Measurements from ENCODE around the gene DGKI.

Gene DGKI

DNA sequence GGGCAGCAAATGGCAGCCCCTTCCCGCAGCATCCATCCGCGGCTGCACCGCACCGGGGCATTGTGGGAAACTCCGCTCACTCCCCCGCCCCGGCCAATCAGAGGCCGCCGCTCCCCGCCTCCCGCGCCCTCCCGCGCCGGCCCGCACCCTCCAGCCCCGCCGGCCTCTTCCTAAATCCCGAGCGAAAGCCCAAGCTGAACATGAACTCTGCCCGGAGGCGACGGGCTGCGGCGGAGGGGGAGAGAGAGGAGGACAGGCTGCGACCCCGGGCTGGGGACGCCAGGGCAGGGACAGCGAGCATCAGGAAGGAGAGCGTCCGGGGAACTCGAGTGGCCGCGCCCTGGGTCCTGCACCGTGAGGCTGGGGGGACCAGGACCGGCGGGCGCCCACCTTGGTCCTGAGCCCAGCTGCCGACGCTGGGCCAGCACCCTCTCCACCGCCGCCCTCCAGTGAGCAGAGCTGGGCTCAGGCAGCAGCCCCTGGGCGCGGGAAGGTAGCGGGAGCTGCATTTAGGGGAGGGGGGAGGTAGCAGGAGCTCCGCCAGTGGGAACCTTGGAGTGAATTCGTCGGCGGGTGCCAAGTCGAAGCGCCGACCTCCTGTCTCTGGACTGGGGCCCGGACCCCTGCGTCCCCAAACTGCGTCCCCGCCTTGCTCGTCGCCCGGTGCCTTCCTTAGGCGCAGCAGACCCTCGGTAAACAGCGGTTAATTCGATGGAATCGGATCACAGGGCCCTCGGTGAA lies at the start of gene DGKI:
TSS of gene DGKI (minus strand) at position 148 of the 741 bp plus-strand sequence.
- ATAC-seq: no peak

DNA sequence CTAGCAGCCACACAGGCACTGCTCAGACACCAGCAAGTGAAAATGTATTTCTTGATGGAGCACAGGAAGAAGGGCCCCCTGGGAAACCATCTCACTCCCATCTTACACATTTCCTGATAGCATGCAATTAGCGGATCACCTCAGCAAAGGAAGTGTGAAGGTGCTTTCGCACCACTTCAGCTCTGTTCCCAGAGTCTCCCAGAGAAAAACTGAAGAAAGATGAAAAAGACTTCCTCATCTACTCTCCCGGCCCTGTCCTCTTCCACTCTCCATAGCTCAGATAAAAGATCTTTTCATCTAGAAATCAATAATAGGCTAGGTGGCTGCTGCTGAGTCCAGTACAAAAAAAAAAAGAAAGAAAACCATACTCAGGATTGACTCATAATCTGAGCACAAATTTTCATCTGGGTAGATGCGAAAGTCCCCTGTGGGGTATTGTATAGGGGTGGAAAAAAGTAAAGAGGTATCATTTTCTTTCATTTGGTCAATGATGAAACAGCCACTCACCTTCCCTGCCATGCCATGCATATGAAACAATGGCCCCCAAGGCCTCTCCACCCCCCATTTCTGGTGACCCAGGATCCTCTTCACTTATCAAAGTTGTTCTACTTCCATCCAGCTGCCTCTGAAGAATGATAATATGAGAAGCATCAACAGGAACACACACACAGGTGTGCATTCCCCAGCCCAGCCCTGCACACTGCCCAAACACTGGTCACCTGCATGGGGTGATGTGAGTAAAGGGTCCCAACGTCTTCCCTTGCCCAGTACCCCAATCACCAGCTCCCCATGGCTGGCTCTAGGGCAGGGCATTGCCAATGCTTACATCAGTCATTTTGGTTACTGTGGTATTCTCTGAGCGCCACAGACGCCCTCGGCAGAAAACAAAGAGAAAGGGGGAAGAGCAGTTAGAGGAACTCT lies 48.8 kb upstream of the DGKI start:
- peak; percentile 59 to 68 for ATAC-seq

DNA sequence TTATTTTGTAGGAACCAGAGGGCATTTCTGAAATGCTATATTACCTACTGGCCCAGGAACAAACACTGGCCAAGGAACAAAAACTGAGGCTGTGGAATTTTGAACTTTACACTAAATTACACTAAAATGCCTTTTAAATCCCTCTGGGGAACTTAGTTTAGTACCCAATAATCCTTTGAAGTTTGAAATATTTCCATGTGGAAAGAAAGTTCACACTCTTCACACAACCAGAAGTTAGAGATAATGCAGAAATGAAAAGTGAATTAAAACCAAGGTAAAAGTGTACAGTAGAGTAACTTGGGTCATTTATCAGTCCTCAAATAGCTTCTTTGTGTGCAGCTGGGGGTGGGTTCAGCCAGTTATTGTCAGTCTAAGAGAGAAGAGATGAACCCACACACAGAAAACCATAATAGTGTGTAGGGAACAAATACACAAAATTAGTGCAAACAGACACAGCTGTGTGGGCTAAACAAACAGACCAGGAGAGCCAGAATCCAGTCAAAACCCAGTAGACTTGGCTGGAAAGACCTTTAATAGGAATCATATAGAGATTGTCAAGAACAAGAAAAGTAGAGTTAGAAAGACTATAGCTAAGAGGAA lies 46.5 kb upstream of the DGKI start:
- ATAC-seq: no peak

DNA sequence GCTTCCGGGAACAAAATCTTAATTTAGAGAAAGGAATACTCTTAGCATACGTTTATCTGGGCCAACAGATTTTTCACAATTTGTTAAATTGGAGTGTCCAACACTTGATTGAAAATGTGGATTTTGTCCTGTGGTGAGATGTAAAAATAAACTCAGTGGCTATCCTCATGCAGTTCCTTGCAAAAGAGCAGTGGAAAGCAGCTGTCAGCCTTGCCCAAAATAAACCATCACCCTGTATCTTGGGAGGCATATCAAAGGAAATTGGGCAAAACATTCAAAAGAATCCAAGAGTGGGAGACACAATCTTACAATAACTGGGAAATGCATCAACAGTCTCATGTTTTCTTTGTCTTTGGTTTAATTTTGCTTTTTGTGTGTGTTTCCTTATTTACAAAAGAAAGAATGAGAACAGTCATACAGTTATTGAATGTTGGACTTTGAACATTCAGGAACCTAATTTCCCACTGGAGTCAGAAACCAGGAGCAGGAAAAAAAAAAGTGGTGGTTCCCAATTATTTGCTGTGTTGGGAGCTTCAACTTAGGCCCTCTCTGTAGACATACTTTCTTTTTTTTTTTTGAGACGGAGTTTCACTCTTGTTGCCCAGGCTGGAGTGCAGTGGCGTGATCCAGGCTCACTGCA lies 44.4 kb upstream of the DGKI start:
- ATAC-seq: no peak

DNA sequence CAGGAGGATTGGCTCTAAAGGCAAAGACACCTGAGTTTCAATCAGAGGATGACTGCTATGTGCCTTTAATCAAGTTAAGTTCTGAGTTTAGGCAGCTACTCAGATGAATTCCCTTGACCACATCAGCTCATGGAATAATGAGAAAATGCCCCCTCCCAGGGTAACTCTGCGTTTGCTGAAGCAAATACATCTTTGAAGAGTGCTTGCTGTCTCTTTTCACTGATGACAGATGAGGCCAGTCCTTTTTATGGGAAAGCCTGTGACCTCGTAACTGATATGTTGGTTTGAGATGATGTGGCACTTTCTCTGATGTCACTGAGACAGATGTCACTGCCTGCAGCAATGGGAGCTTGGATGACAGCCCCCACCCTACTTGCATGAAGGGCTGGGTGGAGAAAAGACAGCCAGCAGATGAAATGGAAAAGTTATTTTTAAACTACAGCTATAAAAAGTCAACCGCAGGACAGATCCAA lies 43.7 kb upstream of the DGKI start:
- no peak for ATAC-seq

DNA sequence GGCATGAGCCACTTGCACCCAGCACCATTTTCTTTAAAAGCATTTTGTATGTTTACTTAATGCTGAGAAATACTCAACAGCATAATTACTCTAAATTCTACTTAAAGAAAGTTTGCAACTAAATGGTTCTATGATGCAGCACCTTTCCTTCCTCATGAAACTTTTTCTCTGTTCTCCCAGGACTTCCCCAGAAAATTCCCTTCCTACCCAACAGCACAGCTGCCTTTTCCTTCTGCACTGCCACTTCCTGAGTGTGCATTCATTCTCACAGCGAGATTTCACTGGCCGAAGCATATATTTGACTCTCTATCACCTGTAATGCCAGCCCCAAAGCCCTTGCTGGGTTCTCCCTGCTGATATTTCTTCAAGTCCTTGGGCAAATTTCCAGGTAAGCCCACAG lies 41.5 kb upstream of the DGKI start:
- no peak for ATAC-seq

DNA sequence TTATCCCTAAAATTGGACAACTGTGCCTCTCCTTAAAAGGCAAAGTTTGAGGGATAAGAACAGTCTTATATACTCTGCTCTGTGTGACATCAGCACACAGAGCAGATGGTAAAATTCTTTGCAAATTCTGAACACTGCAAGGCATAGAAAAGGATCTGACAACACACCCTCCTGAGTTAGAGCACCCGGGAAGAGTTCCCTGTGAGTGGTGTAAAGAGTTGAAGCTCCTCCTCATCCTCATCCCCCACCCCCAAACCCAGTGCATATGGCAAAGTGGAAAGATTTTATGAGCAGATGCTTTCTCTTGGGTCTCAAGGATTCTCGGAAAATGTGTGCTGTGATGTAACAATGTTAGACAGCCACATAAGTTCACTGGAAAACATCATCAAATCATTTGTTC lies 40.0 kb upstream of the DGKI start:
- ATAC-seq: no peak

DNA sequence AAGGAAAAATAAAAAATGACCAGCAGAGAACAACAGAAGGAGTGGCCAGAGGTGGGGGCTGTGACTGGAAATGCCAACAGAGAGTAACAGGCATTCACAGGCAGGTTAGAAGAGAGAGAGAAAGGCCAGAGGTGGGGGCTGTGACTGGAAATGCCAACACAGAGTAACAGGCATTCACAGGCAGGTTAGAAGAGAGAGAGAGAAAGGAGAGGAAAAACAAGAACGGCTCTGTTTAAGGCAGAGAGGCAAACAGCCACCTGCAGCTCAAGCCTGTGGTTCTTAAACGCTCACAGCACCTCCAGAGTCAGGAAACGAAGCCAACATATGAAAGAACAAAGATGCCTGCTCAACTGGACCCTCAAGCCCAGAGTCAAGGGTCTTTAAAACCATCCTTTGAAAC lies 39.5 kb upstream of the DGKI start:
- no peak for ATAC-seq

DNA sequence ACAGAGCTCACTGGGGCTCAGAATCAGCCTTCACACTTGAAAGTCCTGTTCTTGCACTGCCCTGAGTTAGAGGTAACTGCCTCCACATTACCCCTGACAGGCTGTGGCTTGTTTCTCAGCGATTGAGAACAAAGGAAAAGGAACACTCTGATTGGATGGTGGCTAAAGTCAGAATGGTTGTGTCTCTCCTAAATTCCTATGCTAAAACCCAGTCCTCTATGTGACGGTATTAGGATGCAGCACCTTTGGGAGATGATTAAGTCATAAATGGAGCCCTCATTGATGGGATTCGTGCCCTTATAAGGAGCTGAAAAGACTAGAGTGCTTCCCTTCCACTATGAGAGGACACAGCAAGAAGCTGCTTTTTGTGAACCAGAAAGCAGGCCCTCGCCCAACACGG lies 38.9 kb upstream of the DGKI start:
- ATAC-seq: no peak

DNA sequence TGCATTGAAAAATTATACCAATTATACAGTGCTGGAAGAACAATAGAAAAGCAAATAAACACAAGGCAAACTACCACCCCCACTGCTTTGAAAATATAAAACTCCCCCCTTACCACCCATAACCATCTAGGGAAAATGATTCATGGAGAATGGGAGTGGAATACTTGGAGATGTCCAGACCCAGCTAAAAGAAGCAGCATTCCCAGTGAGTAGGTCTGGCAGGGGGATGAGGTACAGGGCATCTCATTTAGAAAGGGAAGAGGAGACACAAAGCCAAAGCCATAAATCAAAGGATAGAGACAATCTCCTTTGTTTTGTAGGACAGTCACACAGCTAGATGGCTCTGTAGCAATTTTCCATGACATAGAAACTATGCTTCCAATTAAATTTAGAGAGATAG lies 36.0 kb upstream of the DGKI start:
- ATAC-seq: no peak

DNA sequence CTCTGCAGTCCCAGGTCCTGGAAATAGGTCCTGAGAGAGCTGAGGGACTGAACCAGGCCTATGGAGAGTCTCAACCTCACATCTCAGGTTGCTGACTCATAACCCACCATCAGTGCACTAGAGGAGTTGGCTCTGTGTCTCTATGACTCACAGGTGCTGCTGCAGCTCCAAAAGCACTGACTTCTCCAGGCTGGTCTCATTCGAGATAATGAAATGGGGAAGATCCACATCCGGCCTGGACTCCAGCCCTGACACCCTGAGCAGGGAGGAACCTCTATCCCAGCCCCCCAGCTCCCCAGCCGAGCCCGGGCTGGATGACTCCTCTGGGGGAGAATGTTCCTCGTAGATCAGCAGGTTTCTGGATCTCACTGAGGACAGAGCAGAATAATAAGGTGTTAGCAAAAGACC lies 35.5 kb upstream of the DGKI start:
- ATAC-seq: peak; percentile 86 to 94

DNA sequence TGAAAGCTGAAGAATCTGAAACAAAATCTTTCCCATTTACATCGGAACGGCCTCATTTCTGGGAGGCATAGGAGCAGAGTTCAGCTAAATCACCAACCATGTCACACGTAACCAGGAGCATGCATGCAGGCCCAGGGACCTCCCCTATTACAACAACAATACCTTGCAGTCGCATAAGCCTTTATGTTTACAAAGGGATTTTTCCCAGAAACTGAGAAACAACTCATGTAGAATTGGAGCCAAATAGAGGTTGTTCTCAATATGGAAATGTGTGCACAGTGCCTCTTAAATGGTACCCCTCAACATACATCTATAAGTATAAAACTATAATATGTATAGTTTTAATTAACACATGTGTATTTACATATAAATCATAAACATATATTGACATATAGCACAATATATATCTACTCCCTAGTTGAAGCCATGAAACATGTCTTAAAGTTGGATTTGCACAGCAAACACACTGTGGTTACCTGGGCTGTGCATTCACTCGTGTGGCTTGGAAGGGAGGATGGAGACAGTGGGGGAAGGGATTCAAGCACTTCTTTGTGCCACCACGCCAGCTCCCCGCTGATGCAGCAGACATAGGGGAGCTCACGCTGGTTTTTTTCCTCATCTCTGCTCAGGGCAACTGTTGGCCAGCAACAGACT lies 35.0 kb upstream of the DGKI start:
- no peak for ATAC-seq

DNA sequence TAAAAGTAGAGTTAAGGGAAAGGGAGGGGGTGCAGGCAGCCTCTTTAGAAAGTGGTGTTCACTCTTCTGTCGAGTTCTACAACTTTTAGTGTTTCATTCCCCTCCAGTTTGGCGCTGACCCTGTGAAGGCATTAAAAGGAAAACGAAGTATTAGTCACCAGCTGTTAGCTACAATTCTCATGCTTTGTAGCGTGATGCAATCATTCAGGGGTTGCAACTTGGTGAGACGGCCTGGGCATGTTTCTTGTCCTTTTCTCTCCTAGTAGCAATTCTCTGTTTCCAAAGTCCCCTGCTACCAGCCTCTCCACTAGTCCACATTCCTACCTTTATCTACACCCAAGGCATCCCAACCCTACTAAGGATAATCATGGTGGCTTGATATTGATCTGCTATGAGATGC lies 33.7 kb upstream of the DGKI start:
- ATAC-seq: no peak

DNA sequence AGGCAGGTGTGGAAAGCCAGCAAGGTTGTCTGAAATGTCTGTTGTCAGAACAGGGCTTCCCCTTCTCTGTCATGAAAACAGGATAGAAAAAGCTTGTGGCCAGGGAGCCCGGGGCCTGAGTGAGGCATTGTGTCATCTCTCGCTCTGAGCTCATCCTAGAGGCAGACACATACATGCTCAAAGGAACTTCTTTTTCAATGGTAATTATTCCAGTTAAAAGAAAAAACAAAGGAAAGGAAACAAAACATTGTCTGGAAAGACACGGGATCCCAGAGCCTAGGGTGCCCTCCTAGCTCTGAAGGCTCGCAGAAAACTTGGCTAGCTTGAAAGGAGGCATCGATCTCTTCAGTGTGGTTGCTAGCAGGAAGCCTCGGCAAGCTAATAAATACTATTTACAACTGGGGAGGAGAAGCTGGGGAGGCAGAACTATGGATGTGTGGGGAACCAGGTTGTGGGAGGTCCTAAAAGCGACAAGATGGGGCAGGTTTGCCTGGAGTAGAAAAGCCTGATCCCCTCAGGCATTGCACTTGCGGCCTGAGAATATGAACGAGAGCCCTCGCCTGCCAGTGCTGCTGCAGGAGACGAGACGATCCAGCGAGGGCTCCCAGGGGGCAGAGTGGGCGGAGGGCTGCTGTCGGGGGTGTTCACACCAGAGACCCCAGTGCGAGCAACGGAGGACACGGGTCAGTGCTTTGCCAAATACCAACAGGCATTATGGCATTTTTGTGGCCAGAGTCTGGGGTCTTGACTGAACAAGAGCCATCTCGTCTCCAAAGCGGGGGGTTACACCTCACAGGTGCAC lies 32.8 kb upstream of the DGKI start:
- ATAC-seq: no peak

DNA sequence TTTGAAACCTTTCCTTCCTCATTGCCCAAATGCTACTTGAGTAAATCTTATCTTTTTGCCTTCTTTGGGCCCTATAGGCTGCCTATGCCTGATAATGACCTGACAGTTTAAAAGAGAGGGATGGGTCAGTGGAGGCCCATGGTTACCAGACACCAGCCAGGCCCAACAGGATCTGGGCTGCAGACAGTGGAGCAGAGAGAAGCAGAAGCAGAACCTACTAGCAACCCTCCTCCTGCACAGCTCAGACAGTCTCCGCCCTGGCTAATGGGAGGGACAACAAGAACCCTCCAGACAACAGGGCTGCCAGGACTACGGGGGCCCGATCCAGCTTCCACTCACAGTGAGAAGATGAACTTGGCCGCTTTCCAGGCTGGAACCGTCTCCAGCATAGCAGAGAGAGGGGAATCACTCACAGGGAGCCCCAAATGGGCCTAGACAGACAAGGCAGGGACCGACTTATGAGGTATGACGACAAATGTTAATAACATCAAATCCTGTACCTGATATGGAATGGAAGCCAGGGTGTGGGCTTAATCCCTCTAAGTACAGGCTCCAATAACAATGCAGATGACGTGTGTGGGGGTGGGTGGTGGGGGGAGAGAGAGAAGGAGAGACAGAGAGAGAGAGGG lies 31.7 kb upstream of the DGKI start:
- ATAC-seq: no peak

DNA sequence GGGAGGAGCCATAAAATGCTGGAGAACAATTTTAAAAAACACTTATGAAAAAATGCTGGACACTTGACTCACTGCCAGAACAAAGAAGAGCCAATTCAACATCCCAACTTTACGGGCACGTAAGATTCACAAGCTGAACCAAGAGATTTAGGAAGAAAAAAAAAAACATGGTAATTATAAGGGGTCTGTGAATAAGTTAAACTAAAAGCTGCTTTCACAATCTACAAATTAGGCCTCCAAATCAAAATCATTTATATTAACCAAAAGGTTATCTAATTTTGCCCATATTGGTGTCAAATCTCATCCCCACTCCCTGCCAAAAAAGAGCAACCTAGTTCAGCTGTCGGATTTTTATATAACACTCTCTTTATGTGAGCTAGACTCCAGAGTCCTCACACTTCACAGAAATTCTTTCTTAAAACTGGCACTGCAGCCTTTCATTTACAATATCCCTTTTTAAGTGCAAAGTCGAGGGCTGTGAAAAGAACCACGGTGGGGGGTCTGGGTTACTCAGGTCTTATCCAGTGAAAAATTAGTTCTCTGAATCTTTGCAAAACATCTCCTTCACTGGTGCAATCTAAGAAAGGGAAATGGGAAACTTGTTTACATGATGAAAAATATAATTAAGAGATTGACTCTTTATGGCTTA lies 30.4 kb upstream of the DGKI start:
- no peak for ATAC-seq

DNA sequence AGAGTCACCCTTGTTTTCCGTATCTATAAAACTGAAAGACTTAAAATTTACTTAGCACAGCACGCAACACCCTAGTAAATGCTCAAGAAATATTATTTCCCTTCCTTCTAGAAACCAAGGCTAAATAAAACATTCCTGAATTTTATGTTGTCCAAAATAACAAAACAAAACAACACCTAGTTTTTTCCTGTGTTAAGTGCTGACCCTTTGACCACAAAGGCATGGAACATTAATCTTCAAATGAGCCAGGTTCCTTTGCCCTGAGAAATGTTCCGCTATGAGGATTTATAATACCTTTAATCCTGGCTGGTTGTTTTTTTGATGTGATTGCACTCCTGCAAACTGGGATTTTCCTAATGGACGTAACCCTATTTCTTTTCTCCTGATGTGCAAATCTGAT lies 29.0 kb upstream of the DGKI start:
- ATAC-seq: no peak

DNA sequence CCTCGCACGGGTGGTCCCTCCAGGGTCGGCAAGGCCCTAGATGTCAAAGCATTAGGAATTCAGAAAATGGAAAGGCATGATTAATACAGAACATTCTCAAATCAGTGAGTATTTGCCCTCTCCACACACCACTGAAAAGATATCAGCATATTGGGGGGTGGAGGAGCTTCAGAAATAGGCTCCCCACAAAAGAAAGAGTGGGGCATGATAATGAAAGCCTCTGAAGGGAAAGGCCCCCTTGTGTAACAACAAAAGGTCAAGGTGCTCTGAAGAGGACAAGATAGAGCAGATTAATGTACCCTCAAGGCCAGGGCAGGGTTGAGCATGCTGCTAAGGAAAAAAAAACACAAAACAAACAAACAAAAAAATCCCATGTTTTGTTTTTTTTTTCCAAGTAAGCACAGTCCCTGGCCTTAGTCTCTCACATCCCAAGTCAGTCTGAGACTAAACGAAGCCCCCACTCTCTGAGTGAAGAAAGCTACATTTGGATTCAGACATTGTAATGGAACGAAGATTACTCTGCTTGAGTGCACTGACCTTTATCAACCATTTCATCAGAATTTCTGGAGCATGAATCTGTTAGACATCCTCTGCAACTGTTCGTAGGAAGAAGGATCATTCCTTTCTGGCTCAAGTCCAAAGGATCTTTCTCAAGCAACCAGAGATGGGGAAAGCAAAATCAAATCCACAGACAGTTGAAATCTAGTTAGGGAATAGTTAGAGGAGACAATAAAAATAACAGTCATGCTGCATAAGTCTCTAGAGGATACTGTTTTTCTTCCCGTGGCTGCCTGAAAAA lies 27.4 kb upstream of the DGKI start:
- peak in 1 of 2 donors; percentile 41 for ATAC-seq

DNA sequence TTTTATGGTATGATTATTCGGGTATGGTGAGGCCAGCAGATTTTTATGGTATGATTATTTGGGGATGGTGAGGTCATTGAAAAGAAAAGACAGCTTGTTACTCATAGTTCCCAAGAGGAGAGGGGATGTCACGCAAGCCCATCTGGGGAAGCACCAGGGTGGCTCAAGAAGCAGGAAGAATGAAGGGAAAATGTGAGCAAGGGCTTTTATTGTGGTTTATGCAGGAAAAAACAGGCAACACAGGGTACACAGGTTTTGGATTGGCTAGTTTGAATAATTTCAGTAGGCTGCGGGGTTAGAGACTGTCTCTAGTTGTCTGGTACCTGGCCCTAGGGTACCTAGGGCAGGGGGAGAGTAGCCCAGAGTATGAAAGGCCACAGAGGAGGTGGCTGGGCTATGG lies 26.8 kb upstream of the DGKI start:
- ATAC-seq: peak; percentile 20 to 44
